H9 (cell line): ENCODE data around the gene LAMC3. TPM values are rescaled to one million over a fixed set of nuclear protein-coding genes. Genes with fewer than 3 reads are reported as not detected.

Experiments
- DNase-seq: peaks from one replicate; pipeline ENCODE4 v3.0.0-alpha.2; 2017
- H2AFZ ChIP-seq: one replicate; pipeline ENCODE4 v1.6.1; 2013; ENCODE audit warnings: mild to moderate bottlenecking, low read length, control low read depth, moderate library complexity
- H2AK5ac ChIP-seq: 2 replicates; pipeline ENCODE4 v1.6.1; 2013; ENCODE audit warnings: low read length, control low read depth, mixed read lengths; ENCODE audit not compliant: insufficient read length
- H2BK120ac ChIP-seq: one replicate; pipeline ENCODE4 v1.6.1; 2013; ENCODE audit warnings: low read depth, mild to moderate bottlenecking, low read length, control low read depth, inconsistent platforms; ENCODE audit not compliant: poor library complexity, severe bottlenecking
- H2BK12ac ChIP-seq: 2 replicates; pipeline ENCODE4 v1.6.1; 2013; ENCODE audit warnings: low read length, control low read depth, mixed read lengths, low read depth; ENCODE audit not compliant: insufficient read length
- H2BK15ac ChIP-seq: 2 replicates; pipeline ENCODE4 v1.6.1; 2013; ENCODE audit warnings: low read depth, low read length, control low read depth
- H2BK20ac ChIP-seq: one replicate; pipeline ENCODE4 v1.6.1; 2013; ENCODE audit warnings: low read depth, mild to moderate bottlenecking, low read length, control low read depth, inconsistent platforms; ENCODE audit not compliant: poor library complexity, severe bottlenecking
- H2BK5ac ChIP-seq: 2 replicates; pipeline ENCODE4 v1.6.1; 2013; ENCODE audit warnings: low read length, control low read depth, mixed read lengths; ENCODE audit not compliant: insufficient read length
- H3K14ac ChIP-seq: 2 replicates; pipeline ENCODE4 v1.6.1; 2013; ENCODE audit warnings: low read length, control low read depth; ENCODE audit not compliant: insufficient read depth
- H3K18ac ChIP-seq: 2 replicates; pipeline ENCODE4 v1.6.1; 2013; ENCODE audit warnings: low read depth, mild to moderate bottlenecking, mixed read lengths, low read length, control low read depth; ENCODE audit not compliant: insufficient read length
- H3K23ac ChIP-seq: 2 replicates; pipeline ENCODE4 v1.6.1; 2013; ENCODE audit warnings: low read length, control low read depth, mixed read lengths, low read depth; ENCODE audit not compliant: insufficient read length
- H3K23me2 ChIP-seq: 2 replicates; pipeline ENCODE4 v1.6.1; 2013; ENCODE audit warnings: low read depth, mild to moderate bottlenecking, mixed read lengths, low read length, control low read depth; ENCODE audit not compliant: insufficient read length, poor library complexity, severe bottlenecking
- H3K27ac ChIP-seq: 2 replicates; pipeline ENCODE4 v1.5.1; 2013; ENCODE audit warnings: low read length, control low read depth, mixed read lengths, low read depth; ENCODE audit not compliant: insufficient read length
- H3K27me3 ChIP-seq: 2 replicates; pipeline ENCODE4 v1.6.1; 2013; ENCODE audit warnings: low read length, control low read depth, inconsistent platforms; ENCODE audit not compliant: insufficient read depth
- H3K4ac ChIP-seq: 2 replicates; pipeline ENCODE4 v1.6.1; 2013; ENCODE audit warnings: low read depth, mild to moderate bottlenecking, control low read depth, inconsistent platforms, low read length, moderate library complexity
- H3K4me1 ChIP-seq: 2 replicates; pipeline ENCODE4 v1.6.1; 2013; ENCODE audit warnings: low read length, control low read depth, inconsistent platforms; ENCODE audit not compliant: insufficient read depth
- H3K4me2 ChIP-seq: 2 replicates; pipeline ENCODE4 v1.6.1; 2013; ENCODE audit warnings: low read length, control low read depth, mixed read lengths; ENCODE audit not compliant: insufficient read length, insufficient read depth
- H3K56ac ChIP-seq: 2 replicates; pipeline ENCODE4 v1.6.1; 2013; ENCODE audit warnings: low read depth, mild to moderate bottlenecking, mixed read lengths, low read length, control low read depth; ENCODE audit not compliant: insufficient read length
- H3K79me1 ChIP-seq: 2 replicates; pipeline ENCODE4 v1.6.1; 2013; ENCODE audit warnings: low read depth, mild to moderate bottlenecking, moderate library complexity, low read length, control low read depth, inconsistent platforms; ENCODE audit not compliant: insufficient read depth, poor library complexity, severe bottlenecking
- H3K79me2 ChIP-seq: 2 replicates; pipeline ENCODE4 v1.6.1; 2013; ENCODE audit warnings: low read length, control low read depth, inconsistent platforms; ENCODE audit not compliant: insufficient read depth
- H3K9ac ChIP-seq: 2 replicates; pipeline ENCODE4 v1.6.1; 2013; ENCODE audit warnings: low read length, control low read depth, mixed read lengths; ENCODE audit not compliant: insufficient read length; ENCODE audit errors: extremely low read depth
- H3K9me3 ChIP-seq: one replicate; pipeline ENCODE4 v1.6.1; 2013; ENCODE audit warnings: low read depth, low read length, inconsistent platforms; ENCODE audit not compliant: control insufficient read depth
- H3T11ph ChIP-seq: one replicate; pipeline ENCODE4 v1.6.1; 2013; ENCODE audit warnings: mild to moderate bottlenecking, low read length, control low read depth, inconsistent platforms
- H4K20me1 ChIP-seq: one replicate; pipeline ENCODE4 v1.6.1; 2013; ENCODE audit not compliant: control insufficient read depth, insufficient read length, insufficient read depth
- H4K5ac ChIP-seq: 2 replicates; pipeline ENCODE4 v1.6.1; 2013; ENCODE audit warnings: low read depth, mild to moderate bottlenecking, mixed read lengths, low read length, control low read depth; ENCODE audit not compliant: insufficient read length
- H4K8ac ChIP-seq: replicated peaks from 2 replicates; pipeline ENCODE4 v1.6.1; 2013; ENCODE audit warnings: low read length, control low read depth, mixed read lengths, low read depth; ENCODE audit not compliant: insufficient read length
- H4K91ac ChIP-seq: 2 replicates; pipeline ENCODE4 v1.6.1; 2013; ENCODE audit warnings: low read depth, mild to moderate bottlenecking, moderate library complexity, mixed read lengths, low read length, control low read depth; ENCODE audit not compliant: insufficient read length
- H3K27ac Mint-ChIP-seq, 3 experiments: 2 replicates in 2 of 3; 3 replicates in 1 of 3; pipeline ENCODE4 v1.8.0; 2020 to 2021; ENCODE audit warnings: mixed read lengths in 3 of 3, mild to moderate bottlenecking in 1 of 3, moderate library complexity in 1 of 3
- H3K27me3 Mint-ChIP-seq: 2 replicates; pipeline ENCODE4 v1.8.0; 2021; ENCODE audit warnings: low read depth, mild to moderate bottlenecking, moderate library complexity, mixed read lengths
- H3K36me3 Mint-ChIP-seq, 3 experiments: 2 replicates in 2 of 3; 3 replicates in 1 of 3; pipeline ENCODE4 v1.8.0; 2020 to 2021; ENCODE audit warnings: low read depth in 3 of 3, mixed read lengths in 3 of 3; ENCODE audit not compliant: insufficient read depth in 1 of 3
- H3K4me1 Mint-ChIP-seq, 2 experiments: 2 replicates each; pipeline ENCODE4 v1.8.0; 2020; ENCODE audit warnings: mixed read lengths in 2 of 2
- H3K4me3 Mint-ChIP-seq, 2 experiments: 2 replicates in 1 of 2; 3 replicates in 1 of 2; pipeline ENCODE4 v1.8.0; 2020 to 2021; ENCODE audit warnings: mild to moderate bottlenecking in 2 of 2, mixed read lengths in 2 of 2, moderate library complexity in 1 of 2
- H3K9me3 Mint-ChIP-seq, 2 experiments: 2 replicates in 1 of 2; 3 replicates in 1 of 2; pipeline ENCODE4 v1.8.0; 2020; ENCODE audit warnings: mild to moderate bottlenecking in 2 of 2, mixed read lengths in 2 of 2, moderate library complexity in 1 of 2
- CTCF ChIP-seq: fragments of 200-600 bp; sonication (generic); conservative IDR thresholded peaks from 3 replicates; pipeline ENCODE4 v1.8.0; 2021; ENCODE audit warnings: antibody characterized with exemption, mild to moderate bottlenecking
- WGBS: extraction: QIAGEN DNeasy Blood & Tissue Kit; methylation state at CpG from one replicate; pipeline ENCODE4 v1.1.7; 2013; ENCODE audit warnings: missing lambda C conversion rate, low lambda C conversion rate, mixed read lengths; ENCODE audit not compliant: insufficient read length; ENCODE audit errors: extremely low coverage; 5-methylcytosine and 5-hydroxymethylcytosine counted together
- total RNA-seq: library from RNA; stranded (reverse); gene quantifications from 2 replicates; pipeline ENCODE4 v1.2.1, GENCODE V29; 2021

Gene LAMC3
- total RNA-seq, 1 experiment from 2014 or later, result 21.7 TPM

DNA sequence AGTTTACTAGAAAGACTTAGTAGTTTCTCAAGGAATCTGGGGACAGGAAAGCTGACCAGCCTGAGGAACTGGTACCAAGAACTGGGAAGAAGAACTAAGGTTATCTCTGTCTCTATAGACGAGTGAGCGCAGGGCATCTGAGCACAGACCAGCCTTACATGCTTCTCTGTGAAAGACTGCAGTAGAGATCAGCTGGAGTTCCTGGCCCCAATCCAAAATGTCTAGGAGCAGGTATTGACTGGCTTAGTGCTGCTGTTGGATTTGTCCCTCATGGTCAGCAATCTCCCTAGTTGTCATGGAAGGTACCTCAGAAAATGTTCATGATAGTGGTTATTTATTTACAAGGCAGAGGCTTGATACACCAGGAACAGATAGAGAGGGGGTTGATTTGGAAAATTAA, 129.7 kb downstream of the LAMC3 start:
- Histone ChIP-seq H3K23me2 (no peaks in the 10 kb centered on the region), H3T11ph (no peak overlapping the region), H2AFZ (no peak overlapping the region), H3K23ac (no peak overlapping the region), H2BK12ac (no peak overlapping the region), H3K27ac (no peak overlapping the region), H2AK5ac (no peak overlapping the region), H2BK5ac (no peak overlapping the region), H3K14ac (no peak overlapping the region), H4K20me1 (no peaks in the 10 kb centered on the region), H2BK15ac (no peak overlapping the region), H3K9me3 (no peaks in the 10 kb centered on the region), H3K18ac (no peak overlapping the region), H4K5ac (no peak overlapping the region), H2BK20ac (no peak overlapping the region), H3K9ac (no peak overlapping the region), H3K56ac (no peak overlapping the region), H4K91ac (no peak overlapping the region), H4K8ac (no peak overlapping the region), H3K79me1 (no peaks in the 10 kb centered on the region), H3K4me1 (no peaks in the 10 kb centered on the region), H3K4me2 (no peak overlapping the region), H3K79me2 (no peaks in the 10 kb centered on the region), H2BK120ac (no peak overlapping the region), H3K4ac (no peak overlapping the region), H3K27me3 (no peaks in the 10 kb centered on the region)
- H3K9me3 Mint-ChIP-seq, result no peaks in the 10 kb centered on the region
- H3K36me3 Mint-ChIP-seq, result peaks cover 29 to 94% (median 73%) of the 10 kb centered on the region in 3 experiments; a peak in 6 of 7 replicates
- no peaks in the 10 kb centered on the region for H3K27me3 Mint-ChIP-seq
- no peak overlapping the region for H3K27ac Mint-ChIP-seq
- H3K4me1 Mint-ChIP-seq, result peaks cover 0 to 1% of the 10 kb centered on the region in 2 experiments; a peak in 2 of 4 replicates
- DNase-seq, result no peak
- no peak for TF ChIP-seq CTCF
- no peak overlapping the region for H3K4me3 Mint-ChIP-seq
- no CpG with 5 or more reads among the region's 2 CpGs for WGBS
